NCI-H460 (cell line): ENCODE data around the gene SMIM27. TPM values are rescaled to one million over a fixed set of nuclear protein-coding genes. Genes with fewer than 3 reads are reported as not detected.
"Not testable (repeated sequence)": the region's sequence is repeated elsewhere in the genome, so short reads cannot be mapped to it uniquely, and the experiment has no call there.

Source experiments
- DNase-seq: peaks from one replicate; pipeline ENCODE4 v3.0.0-alpha.2; 2016; ENCODE audit warnings: low read depth; ENCODE audit errors: extremely low read depth
- total RNA-seq: library from RNA; depleted of rRNA; stranded (reverse); fragments of >200 nt; shearing (Covaris generic); gene quantifications from 2 replicates; pipeline ENCODE4 v1.2.3, GENCODE V29; 2014; rRNA removed

SMIM27 gene
- total RNA-seq, 1 experiment from 2014 or later, result 1.4 TPM

DNA sequence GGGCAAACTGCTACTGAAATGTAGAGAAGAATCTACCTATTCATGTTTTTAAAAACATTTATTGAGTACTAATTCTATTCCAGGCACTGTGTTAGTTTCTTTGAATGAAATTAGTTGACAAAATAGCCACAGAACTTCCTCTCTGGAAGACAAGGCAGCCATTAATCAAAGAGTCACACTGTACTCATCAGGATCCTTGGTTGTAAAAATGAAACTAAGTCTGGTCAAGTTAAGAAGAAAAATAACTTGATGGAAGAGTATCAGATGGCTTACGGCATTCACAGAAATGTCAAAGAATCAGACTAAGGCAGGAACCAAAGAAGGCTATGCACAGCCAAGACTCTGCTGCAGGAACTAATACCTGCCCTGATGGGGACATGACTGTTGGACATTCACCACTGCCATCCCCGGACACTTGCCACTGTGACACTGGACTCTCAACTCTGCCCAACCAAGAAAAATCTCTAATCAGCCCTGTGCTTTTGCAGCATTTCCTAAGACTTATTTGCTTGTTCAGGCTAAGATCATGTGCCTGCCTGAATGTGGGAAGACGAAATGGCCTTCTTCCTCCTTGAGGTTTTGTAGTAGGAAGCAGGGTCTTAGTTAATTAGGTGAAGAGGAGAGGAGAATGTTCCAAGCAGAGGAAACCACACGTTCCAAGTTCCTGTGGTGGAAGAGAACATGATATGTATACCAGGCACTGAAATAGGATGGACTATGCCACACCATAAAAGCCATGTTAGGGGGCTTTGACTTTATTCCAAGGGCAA lies 44.2 kb downstream of the SMIM27 start:
- no peak for DNase-seq

DNA sequence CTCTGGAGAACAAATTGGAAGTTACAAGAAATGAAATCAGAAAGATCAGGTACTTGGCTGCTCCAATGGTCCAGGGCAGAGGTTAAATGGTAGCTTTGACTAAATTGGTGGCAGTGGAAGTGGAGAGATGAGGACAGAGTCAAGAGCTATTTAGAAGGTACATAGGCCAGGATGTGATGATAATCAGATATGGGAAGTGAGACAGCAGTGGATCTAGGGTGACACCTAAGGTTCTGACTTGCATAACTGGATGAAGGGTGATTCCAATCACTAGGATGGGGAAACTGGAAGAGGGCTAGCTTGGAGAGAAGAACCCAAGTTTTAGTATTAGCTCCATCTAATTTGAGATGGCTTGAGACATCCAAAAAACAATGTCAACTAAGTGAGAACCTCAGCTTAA lies 44.8 kb downstream of the SMIM27 start:
- no peak for DNase-seq

DNA sequence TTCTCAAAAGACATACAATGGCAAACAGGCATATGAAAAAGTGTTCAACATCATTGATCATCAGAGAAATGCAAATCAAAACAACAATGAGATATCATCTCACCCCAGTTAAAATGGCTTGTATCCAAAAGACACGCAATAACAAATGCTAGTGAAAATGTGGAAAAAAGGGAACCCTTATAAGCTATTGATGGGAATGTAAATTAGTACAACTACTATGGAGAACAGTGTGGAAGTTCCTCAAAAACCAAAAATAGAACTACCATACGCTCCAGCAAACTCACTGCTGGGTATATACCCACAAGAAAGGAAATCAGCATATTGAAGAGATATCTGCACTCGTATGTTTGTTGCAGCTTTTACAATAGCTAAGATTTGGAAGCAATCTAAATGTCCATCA lies 46.9 kb downstream of the SMIM27 start:
- DNase-seq, result not testable (repeated sequence)

Other genes starting within 250 kb of the SMIM27 start
- 20.3 and 20.7 TPM in 2 replicates for gene ACO1, start 167.7 kb upstream of the SMIM27 start, total RNA-seq
- 5.5 and 7.0 TPM in 2 replicates for gene RIGI, start 26.1 kb upstream of the SMIM27 start, total RNA-seq
- 17.3 and 18.7 TPM in 2 replicates for gene TOPORS, start 259 bp downstream of the SMIM27 start, total RNA-seq
- gene NDUFB6, start 20.8 kb downstream of the SMIM27 start, total RNA-seq, result 48.3 and 51.0 TPM in 2 replicates
- not detected in 2 replicates for gene TAF1L, start 83.3 kb downstream of the SMIM27 start, total RNA-seq
- not detected in 2 replicates for gene TMEM215, start 231.2 kb downstream of the SMIM27 start, total RNA-seq